GM23338 (cell line): ENCODE results near the gene GNPTAB. TPM values are rescaled to one million over a fixed set of nuclear protein-coding genes. Genes with fewer than 3 reads are reported as not detected.
"Not testable (repeated sequence)": the region's sequence is repeated elsewhere in the genome, so short reads cannot be mapped to it uniquely, and the experiment has no call there.

ENCODE experiments used
- ATAC-seq: fragments of 200-7000 bp; cut with Tn5 transposase; 3 replicates; pipeline ENCODE4 v1.9.1; 2020
- DNase-seq: peaks from one replicate; pipeline ENCODE4 v3.0.0-alpha.2; 2015; ENCODE audit warnings: low spot score
- H2AFZ ChIP-seq: fragments of 200-600 bp; sonication (generic); 2 replicates; pipeline ENCODE4 v1.8.0; 2016; ENCODE audit warnings: antibody characterized with exemption, mild to moderate bottlenecking, moderate library complexity
- H3F3A ChIP-seq: fragments of 200-600 bp; sonication (generic); replicated peaks from 2 replicates; pipeline ENCODE4 v1.8.0; 2017; ENCODE audit warnings: antibody characterized with exemption, mixed run types, low read depth
- H3K27ac ChIP-seq: fragments of 200-600 bp; sonication (generic); 2 replicates; pipeline ENCODE4 v1.6.1; 2016; ENCODE audit warnings: low read depth
- H3K27me3 ChIP-seq: fragments of 200-600 bp; sonication (generic); 2 replicates; pipeline ENCODE4 v1.8.0; 2016; ENCODE audit warnings: mild to moderate bottlenecking, mixed run types, moderate library complexity; ENCODE audit not compliant: insufficient read depth
- H3K36me3 ChIP-seq: fragments of 200-600 bp; sonication (generic); 2 replicates; pipeline ENCODE4 v1.8.0; 2016; ENCODE audit warnings: mild to moderate bottlenecking; ENCODE audit not compliant: insufficient read depth
- H3K4me1 ChIP-seq: fragments of 200-600 bp; sonication (generic); 2 replicates; pipeline ENCODE4 v1.8.0; 2016; ENCODE audit warnings: mild to moderate bottlenecking, moderate library complexity; ENCODE audit not compliant: insufficient read depth
- H3K4me2 ChIP-seq: fragments of 200-600 bp; sonication (generic); 2 replicates; pipeline ENCODE4 v1.7.1; 2017; ENCODE audit warnings: mixed run types
- H3K4me3 ChIP-seq: fragments of 200-600 bp; sonication (generic); 2 replicates; pipeline ENCODE4 v1.6.1; 2016; ENCODE audit warnings: mixed run types
- H3K79me2 ChIP-seq: fragments of 200-600 bp; sonication (generic); replicated peaks from 2 replicates; pipeline ENCODE4 v1.8.0; 2017; ENCODE audit warnings: mild to moderate bottlenecking; ENCODE audit not compliant: insufficient read depth
- H3K9me2 ChIP-seq: fragments of 200-600 bp; sonication (generic); 2 replicates; pipeline ENCODE4 v1.8.0; 2017; ENCODE audit not compliant: insufficient read depth
- H4K20me1 ChIP-seq: fragments of 200-600 bp; sonication (generic); replicated peaks from 2 replicates; pipeline ENCODE4 v1.8.0; 2017; ENCODE audit warnings: mild to moderate bottlenecking; ENCODE audit not compliant: insufficient read depth
- H3K27ac Mint-ChIP-seq: 2 replicates; pipeline ENCODE4 v1.8.0; 2020; ENCODE audit warnings: inconsistent platforms, mild to moderate bottlenecking, moderate library complexity, mixed read lengths
- H3K27me3 Mint-ChIP-seq: 3 replicates; pipeline ENCODE4 v1.8.0; 2022; ENCODE audit warnings: low read depth, mild to moderate bottlenecking, moderate library complexity, mixed read lengths, inconsistent platforms; ENCODE audit not compliant: insufficient read depth, poor library complexity
- H3K36me3 Mint-ChIP-seq: 3 replicates; pipeline ENCODE4 v1.8.0; 2021; ENCODE audit warnings: low read depth, mild to moderate bottlenecking, inconsistent platforms, moderate library complexity, mixed read lengths
- H3K4me1 Mint-ChIP-seq: 3 replicates; pipeline ENCODE4 v1.8.0; 2020; ENCODE audit warnings: mild to moderate bottlenecking, inconsistent platforms, mixed read lengths
- H3K4me3 Mint-ChIP-seq: 3 replicates; pipeline ENCODE4 v1.8.0; 2021; ENCODE audit warnings: moderate library complexity, mild to moderate bottlenecking, inconsistent platforms, mixed read lengths
- H3K9me3 Mint-ChIP-seq: 3 replicates; pipeline ENCODE4 v1.8.0; 2020; ENCODE audit warnings: moderate library complexity, mild to moderate bottlenecking, inconsistent platforms, mixed read lengths
- CREB1 ChIP-seq: fragments of 250-450 bp; sonication (Bioruptor Pico); IDR thresholded peaks from 2 replicates; pipeline ENCODE4 v1.5.0; 2020; ENCODE audit warnings: low read depth, mild to moderate bottlenecking, moderate library complexity
- EZH2phosphoT487 ChIP-seq: fragments of 200-600 bp; sonication (generic); IDR thresholded peaks from one replicate; pipeline ENCODE4 v1.8.1; 2018; ENCODE audit warnings: antibody characterized with exemption; ENCODE audit not compliant: unreplicated experiment
- JUNB ChIP-seq: IDR thresholded peaks from one replicate; pipeline ENCODE4 v1.6.1; 2016; ENCODE audit warnings: antibody characterized with exemption; ENCODE audit not compliant: unreplicated experiment
- NANOG ChIP-seq: IDR thresholded peaks from 2 replicates; pipeline ENCODE4 v1.6.1; 2016; ENCODE audit warnings: antibody characterized with exemption, borderline replicate concordance
- POLR2AphosphoS5 ChIP-seq: IDR thresholded peaks from 2 replicates; pipeline ENCODE4 v1.6.1; 2016; ENCODE audit warnings: antibody characterized with exemption, low read depth
- REST ChIP-seq: IDR thresholded peaks from one replicate; pipeline ENCODE4 v1.6.1; 2018; ENCODE audit warnings: antibody characterized with exemption; ENCODE audit not compliant: unreplicated experiment
- STAT1 ChIP-seq: IDR thresholded peaks from one replicate; pipeline ENCODE4 v1.6.1; 2016; ENCODE audit warnings: antibody characterized with exemption; ENCODE audit not compliant: unreplicated experiment
- ZNF331 ChIP-seq: fragments of 250-450 bp; sonication (Bioruptor Pico); IDR thresholded peaks from 2 replicates; pipeline ENCODE4 v1.5.0; 2020; ENCODE audit warnings: low read depth, mild to moderate bottlenecking, moderate library complexity
- ZNF462 ChIP-seq: fragments of 250-450 bp; sonication (Bioruptor Pico); IDR thresholded peaks from 2 replicates; pipeline ENCODE4 v1.5.0; 2020; ENCODE audit warnings: mild to moderate bottlenecking, moderate library complexity
- polyA plus RNA-seq: library from polyadenylated mRNA; unstranded; fragments of >200 nt; fragmentation: Nextera tagmentation; extraction: Ambion mirVana; gene quantifications from 2 replicates; pipeline ENCODE4 v1.2.1, GENCODE V29; 2016
- total RNA-seq: library from RNA; depleted of rRNA; stranded (reverse); fragments of >200 nt; shearing (Covaris generic); gene quantifications from 2 replicates; pipeline ENCODE4 v1.2.3, GENCODE V29; 2014

Gene GNPTAB
- total and polyA plus RNA-seq, 2 experiments from 2014 or later, result 23.6 to 58.3 TPM

GRCh38 chr12:101862245-101862644, 31.5 kb upstream of the GNPTAB start:
- H3K27ac ChIP-seq, result no peak overlapping the region
- no peaks in the 10 kb centered on the region; the same call in 1 of the 3 replicates for H3K9me3 Mint-ChIP-seq
- H3K4me1 Mint-ChIP-seq, result no peaks in the 10 kb centered on the region; the same call in 1 of the 3 replicates
- no peaks in the 10 kb centered on the region for H3K9me2 ChIP-seq
- H3K27me3 ChIP-seq, result no peaks in the 10 kb centered on the region
- H3K4me1 ChIP-seq, result no peaks in the 10 kb centered on the region; the same call in 1 of the 2 replicates
- no peaks in the 10 kb centered on the region for H4K20me1 ChIP-seq
- H3F3A ChIP-seq, result no peaks in the 10 kb centered on the region
- no peak overlapping the region for H3K4me3 ChIP-seq
- H3K4me3 Mint-ChIP-seq, result no peak overlapping the region
- H3K36me3 Mint-ChIP-seq, result no peaks in the 10 kb centered on the region
- H3K36me3 ChIP-seq, result no peaks in the 10 kb centered on the region
- H2AFZ ChIP-seq, result no peak overlapping the region; the same call in 1 of the 2 replicates
- TF ChIP-seq POLR2AphosphoS5 (no peak), ZNF331 (CRISPR knock-in tag) (no peak), JUNB (no peak), REST (no peak), NANOG (no peak), EZH2phosphoT487 (no peak), CREB1 (CRISPR knock-in tag) (no peak), ZNF462 (CRISPR knock-in tag) (no peak), STAT1 (no peak)
- H3K79me2 ChIP-seq, result no peaks in the 10 kb centered on the region
- H3K27me3 Mint-ChIP-seq, result peaks cover 1% of the 10 kb centered on the region
- DNase-seq (no peak), ATAC-seq (no peak)
- H3K27ac Mint-ChIP-seq, result no peak overlapping the region
- no peak overlapping the region for H3K4me2 ChIP-seq

GRCh38 chr12:101861688-101862087, 30.9 kb upstream of the GNPTAB start:
- not testable (repeated sequence) for H3K4me3 Mint-ChIP-seq, H3K27ac Mint-ChIP-seq

More at GRCh38 chr12:101861688-101862087, 30.9 kb upstream of the GNPTAB start:
- H3K4me1 Mint-ChIP-seq, H3K36me3 Mint-ChIP-seq, H3K27me3 ChIP-seq, H3K9me3 Mint-ChIP-seq, H3K9me2 ChIP-seq, ATAC-seq, H3F3A ChIP-seq, H3K4me3 ChIP-seq, H3K4me1 ChIP-seq, H3K79me2 ChIP-seq, H3K36me3 ChIP-seq, H3K27me3 Mint-ChIP-seq, H3K4me2 ChIP-seq, H3K27ac ChIP-seq, H4K20me1 ChIP-seq, H2AFZ ChIP-seq: not testable (repeated sequence)
- peak; percentile 17 for DNase-seq
